GM19351 (cell line): ENCODE data around the gene PAK1.
"Not testable (repeated sequence)": the region's sequence is repeated elsewhere in the genome, so short reads cannot be mapped to it uniquely, and the experiment has no call there.

ENCODE experiments used
- ATAC-seq: cut with Tn5 transposase; IDR thresholded peaks from one replicate; pipeline ENCODE4 v1.9.1; 2021; ENCODE audit warnings: mild to moderate bottlenecking, moderate library complexity; ENCODE audit not compliant: unreplicated experiment

The PAK1 gene

DNA sequence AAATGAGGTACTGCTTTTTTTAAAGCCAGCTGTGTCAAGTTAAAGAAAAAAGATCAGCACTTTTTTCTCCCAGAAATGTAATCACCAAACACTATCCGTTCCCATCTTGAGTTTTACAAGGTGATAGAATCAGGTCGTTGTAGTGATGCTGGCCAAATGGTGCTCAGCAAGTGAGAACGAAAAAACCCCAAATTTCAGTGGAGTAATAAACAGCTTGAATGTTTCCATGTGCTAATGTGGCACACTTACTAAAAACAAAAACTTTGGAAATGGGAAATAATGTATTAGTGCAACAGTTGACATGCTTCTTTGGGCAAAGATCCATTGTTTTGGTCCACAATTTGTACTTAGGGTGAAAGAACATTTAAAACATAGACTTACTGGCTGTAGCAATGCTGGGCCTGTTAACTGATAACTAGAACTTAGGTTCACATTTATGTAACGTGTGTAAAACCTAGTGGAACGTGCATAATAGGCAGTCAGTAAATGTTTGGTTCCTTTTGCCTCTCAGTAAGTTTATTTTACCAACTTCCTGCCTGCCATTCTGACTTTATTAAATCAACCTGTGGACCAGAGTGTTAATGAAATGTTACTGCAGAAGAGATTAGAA is 157.1 kb downstream of the PAK1 start:
- no peak for ATAC-seq

DNA sequence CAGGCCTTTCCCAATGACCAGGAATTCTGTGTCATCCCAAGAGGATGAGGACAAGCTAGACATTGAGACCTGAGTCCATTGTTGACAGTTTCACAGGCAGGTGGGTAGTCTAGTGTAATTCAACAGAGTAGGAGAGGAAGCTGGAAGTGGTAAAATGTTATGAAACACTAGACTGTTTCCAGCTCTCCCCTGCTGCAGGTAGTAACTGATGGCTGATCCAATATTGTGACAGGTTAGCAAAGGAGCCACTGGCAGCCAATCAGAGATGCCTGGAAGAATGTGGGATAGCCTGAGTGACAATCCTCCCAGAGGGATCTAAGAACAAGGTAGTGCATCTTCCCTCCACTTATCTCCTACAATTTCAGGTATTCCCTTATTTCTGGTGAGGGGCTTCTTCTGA is 161.8 kb downstream of the PAK1 start:
- no peak for ATAC-seq

DNA sequence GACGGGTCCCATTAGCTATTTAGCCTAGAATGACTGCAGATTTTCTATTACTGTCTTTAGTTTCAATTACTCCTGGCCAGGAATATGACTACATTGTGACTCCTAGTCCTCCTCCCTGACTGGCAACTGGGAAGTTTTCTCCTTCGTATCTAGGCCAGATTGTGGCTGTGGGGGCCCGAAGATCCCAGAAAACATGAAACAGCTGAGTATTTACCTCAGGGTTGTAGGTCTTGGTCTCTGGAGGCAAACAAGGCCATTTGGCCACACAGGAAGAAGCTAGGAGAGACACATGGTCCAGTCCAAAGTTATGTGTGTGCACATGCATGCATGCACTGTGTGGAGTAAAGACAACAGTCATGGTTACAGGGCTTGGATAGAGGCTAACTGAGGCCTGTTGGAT is 162.2 kb downstream of the PAK1 start:
- ATAC-seq: no peak

DNA sequence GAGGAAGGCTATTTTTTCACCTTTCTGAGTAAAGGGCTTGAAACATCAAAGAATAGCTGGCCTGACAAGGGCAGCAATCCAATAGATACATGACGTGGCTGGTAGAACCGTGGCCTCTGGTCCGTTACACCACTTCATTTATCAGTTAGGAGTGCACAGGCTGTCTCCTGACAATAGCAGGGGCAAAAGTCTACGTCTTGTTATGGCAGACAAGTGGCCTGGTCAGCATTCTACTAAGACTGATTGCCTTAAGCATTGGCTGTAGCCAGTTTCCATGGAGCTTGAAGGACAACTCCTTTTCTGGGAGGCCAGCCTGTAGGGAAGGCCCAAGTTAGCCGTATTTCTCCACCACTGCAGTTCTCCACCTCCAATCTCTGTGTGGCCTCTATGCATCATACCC is 163.2 kb downstream of the PAK1 start:
- no peak for ATAC-seq

DNA sequence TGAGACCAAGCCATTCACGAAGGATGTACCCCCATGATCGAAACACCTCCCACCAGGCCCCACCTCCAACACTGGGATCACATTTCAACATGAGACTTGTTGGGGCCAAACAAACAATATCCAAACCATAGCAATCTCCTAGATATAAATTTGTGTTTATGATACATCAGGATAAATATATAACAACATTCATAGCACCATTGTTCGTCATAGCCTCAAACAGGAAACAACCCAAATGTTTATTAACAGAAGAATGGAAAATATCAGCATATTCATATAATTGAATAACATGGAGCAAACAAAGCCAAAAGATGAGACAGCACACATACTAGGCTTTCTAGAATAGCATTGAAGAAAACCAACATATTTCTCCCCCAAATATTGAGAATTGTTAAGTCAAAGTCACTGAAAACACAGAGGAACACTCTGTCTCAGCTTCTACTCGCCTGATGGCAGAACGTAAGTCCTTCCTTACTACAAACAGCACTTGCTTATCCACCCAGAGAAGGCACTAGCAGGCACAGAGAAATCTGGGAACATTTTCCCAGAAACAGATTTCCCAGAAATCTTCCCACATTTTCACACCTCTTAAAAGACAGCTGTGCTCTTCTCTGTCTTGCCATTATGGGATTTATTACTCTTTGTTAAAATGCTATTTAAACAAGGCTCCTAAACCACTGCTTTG is 164.4 kb downstream of the PAK1 start:
- ATAC-seq: no peak

DNA sequence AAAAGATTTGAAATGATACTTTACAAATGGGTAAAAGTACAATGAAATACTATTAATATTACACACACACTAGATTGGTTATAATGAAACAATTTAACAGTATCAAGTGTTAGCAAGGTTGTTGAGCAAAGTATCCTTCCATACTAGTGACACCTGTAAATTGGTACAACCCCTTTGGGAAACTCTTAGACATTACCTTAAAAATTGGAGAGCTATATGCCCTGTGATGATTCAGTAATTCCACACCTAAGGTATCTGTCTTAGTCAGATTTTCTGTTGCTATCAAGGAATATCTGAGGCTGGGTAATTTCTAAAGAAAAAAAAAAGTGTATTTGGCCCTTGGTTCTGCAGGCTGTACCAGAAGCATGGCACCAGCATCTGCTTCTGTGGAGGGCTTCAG is 165.1 kb downstream of the PAK1 start:
- no peak for ATAC-seq

DNA sequence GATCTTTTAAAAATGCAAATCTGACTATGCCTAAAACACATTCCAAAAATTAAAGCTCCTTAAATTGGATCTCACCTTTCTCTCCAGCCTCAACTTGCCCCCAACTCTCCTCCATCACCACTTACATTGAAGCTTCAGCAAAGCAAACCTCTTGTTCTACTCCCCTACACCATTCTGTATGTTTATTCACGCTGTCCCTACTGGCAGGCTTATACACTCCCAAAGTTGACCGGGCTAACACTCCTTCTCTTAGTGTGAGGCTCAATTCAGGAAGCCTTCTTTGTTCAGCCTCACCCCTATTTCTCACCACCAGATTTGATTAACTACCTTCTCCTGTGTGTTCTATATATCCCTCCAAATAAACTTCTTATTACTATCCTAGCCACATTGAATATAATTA is 170.6 kb downstream of the PAK1 start:
- ATAC-seq: no peak

DNA sequence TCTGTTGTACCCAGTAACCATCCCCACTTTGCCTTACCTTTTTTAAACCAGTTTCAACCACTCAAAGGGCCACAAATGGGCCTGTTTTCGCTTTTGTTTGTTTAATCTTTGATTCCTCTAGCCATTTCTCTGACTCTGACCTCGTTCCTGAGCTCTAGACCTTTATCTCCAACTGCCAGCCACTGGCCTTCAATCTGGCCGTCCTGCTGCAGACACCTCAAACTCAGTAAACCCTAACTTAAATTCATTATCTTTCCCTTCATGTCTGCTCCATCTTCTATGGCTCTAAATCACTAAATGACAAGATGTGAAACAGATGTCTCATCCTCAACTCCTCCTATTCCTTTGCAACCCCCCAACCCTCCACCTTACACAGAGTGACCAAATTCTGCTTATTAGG is 171.1 kb downstream of the PAK1 start:
- ATAC-seq: no peak

DNA sequence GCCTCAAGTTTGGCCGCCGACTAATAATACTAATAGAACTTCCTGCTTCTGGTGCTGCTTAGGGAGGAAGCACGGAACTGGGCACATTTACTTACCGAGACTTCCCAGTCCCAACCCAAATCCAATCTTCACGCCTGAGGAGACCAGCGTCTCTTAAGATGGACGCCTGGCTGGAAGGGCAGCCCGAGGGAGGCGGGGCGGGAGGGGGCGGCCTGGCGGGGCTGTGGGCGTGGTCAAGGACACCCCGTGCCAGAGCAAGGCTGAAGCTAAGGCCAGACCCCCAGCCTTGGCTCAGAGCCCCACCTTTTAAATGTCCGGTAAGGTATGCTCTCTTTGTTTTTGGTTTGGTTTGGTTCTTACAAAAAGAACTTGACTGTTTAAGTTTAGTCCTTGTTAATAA is 172.4 kb downstream of the PAK1 start, which contains the start of gene GDPD4:
Gene GDPD4, minus strand, starts transcription at position 177 of the 400 bp plus-strand sequence. CDS start 16,549 bp downstream, outside the sequence.
- ATAC-seq: no peak

DNA sequence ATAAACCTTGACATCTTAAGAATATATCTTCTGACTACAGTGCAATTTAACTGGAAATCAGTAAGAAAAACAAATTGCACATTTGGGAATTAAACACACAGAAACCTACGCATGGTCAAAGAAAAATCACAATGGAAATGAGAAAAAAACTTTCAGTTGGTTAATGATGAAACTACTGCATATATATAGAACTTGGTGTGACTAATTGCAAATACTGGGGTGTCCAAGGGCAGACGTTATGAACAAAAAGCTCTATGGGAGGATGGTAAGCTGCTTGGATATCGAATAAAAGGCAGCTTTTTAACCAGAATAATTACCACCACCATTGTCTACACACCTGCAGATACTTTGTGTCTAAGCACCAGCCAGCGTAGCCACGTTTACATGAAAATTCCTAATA is 173.2 kb downstream of the PAK1 start:
- no peak for ATAC-seq

DNA sequence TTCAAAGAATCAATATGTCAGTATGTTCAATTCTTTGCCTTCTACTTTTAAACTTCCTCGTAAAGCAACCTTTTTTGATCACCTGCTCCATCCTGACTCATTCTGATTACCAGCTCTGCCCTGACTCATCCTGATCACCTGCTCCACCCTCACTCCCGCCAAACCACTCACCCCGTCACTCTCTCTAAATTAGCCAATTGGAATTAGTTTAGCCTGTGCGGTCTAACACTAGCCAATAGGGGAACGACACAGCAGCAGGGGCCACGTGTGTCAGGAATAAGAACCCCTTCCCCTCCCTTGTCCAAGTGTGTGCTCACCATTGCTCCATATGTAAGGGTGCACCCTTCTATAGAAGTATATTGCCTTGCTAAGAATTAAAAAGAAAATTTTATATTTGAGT is 173.9 kb downstream of the PAK1 start:
- not testable (repeated sequence) for ATAC-seq

DNA sequence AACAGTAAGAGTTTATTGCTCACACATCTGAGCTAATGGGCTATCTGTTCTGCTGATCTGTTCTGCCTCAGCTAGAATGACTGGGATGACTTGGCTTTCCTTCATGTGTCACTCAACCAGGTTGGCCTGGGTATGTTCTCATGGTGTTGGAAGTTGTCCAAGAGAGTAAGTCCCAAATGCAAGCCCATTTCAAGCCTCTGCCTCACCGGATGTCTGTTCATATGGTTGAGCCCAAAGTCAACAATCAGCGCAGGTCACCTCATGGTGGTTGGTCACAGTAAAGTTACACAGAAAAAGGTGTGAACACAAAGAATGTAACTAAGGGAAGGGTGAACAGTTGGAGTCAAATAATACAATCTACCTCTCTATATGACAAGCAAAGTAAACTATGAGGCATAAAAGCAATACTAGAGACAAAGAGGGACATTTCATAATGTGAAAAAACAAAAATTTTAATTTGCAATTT is 174.3 kb downstream of the PAK1 start:
- no peak for ATAC-seq

DNA sequence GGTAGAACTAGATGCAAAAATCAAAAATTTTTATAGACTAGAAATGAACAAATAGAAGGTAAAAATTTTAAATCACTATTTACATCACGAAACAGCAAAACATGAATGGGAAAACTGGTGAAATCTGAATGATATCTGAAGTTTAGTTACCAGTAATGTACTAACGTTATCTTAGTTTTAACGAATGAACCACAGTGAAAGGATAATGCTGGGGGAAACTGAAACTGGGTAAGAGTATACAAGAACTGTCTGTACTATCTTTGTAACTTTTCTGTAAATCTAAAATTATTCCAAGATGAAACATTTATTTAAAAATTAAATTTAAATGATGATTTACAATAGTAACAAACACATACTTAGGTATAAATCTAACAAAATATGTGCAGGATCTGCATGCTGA is 179.9 kb downstream of the PAK1 start:
- ATAC-seq: no peak

DNA sequence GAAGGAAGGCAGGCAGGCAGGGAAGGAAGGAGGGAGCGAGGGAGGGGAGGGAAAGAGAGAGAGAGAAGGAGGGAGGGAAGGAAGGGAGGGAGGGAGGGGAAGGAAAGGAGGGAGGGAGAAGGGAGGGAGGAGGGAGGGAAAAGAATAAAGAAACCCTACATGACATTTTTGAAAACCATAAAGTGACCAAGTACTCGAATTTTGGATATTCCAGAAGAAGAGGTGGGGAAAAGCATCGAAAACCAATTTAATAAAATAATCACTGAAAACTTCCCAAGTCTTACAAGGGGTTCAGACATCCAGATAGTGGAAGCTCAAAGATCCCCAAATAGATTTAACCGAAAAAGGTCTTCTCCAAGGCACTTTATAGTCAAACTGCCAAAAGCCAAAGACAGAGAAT is 184.2 kb downstream of the PAK1 start:
- ATAC-seq: no peak

DNA sequence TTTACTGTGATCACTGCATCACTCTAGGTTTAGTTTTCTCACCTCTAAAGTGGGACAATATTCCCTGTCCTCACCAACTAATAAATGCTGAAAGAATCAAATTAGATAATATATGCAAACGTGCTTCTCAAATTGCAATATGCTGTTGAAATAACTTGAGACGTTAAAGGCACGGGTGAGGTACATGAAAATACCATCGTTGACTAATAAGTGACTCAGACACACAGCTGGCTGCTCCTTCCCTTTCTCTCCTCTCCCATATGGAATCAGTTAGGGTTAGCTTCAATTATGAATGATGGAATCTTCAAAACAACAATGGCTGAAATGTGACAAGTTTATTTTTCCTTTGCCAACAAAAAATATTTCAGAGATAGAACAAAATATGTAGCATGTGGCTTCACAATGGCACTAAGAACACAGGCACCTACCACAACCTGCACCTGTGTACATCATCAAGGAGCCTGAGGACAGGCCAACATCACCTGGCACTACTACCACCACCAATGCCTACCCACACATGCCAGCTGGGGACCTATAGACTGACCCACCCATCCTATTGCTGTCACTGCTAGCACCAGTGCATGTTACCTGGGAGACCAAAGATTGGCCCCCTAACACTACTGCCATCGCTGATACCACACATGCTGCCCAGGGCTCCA is 186.2 kb downstream of the PAK1 start:
- ATAC-seq: no peak

DNA sequence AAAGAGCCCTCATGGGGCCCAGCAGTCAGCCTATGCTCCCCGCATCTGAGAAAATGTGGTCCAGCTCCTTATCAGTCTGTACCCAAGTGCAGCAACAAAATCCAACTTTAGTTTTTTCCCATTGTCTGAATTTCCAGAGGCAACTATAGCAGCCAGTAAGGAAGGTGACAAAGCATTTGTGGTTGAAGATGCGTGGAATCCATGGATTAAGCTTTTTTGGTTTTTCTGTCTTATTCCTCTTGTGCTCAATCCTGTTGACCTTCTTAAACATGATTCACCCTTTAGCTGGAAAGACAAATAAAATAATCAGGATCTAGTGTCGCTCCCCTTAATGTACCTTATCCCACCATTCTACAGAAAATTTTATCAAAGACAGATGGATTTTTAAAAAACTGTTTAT is 186.8 kb downstream of the PAK1 start:
- ATAC-seq: no peak

DNA sequence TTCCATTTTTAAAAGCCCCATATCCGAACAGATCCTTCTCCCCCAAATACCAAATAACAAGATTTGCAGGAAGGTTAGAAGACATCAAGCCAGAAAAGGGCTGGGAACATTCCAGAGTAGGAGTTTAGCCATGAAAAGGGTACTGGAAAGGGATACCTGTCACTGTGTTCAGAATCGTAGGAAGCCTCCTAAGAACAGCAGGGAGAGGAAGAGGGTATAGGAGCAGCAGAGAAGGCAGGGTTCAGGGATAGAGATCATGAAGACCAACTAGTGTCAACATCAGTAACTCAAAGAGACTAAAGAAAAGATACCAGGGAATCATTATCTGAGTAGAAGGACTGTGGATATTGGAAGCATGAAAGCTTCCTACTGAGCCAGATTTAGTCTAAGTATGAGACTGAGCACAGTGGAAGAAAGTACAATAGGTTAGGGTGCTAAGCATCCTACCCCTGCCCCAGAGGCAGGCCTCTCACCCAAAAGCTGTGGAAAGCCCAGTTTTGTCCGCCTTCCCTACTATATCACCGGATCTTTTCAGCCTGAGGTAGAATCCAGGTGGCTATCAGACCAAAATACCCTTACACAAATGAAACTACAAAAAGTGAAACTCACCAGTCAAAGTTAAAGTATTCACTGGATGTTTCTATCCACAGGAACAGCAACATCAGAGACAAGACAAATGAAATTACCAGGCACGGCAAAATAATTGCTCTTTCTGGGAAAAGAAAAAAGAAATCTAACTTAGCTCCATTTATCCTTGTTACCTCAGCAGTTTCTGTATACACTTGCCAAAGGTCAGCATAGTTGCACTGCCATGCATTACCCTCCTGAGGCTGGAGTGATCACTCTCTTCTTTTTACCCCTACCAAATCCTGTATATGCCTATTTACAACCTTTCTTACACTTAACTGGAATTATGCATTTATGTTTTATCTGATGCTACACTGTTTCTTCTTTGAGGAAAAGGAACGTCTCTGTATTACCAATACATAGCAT is 189.1 kb downstream of the PAK1 start:
- ATAC-seq: no peak

DNA sequence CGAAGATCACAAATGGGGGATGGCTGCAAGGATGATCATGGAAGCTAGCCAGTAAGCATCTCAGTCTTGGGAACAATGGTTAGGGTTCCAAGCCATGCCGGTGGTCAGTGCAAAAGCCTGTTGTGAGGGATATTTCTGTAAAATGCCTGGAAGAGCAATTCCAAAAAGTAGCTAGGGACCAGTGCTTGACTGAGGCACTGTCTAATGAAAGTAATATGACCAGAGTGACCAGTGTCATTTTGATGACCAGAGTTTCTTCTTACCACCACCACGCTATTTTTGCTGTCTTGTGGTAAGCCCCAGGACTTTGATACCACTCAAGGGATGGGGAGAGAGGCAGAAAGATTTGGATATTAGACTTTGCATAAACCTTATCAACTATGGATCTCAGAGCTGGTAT is 190.8 kb downstream of the PAK1 start:
- ATAC-seq: no peak

DNA sequence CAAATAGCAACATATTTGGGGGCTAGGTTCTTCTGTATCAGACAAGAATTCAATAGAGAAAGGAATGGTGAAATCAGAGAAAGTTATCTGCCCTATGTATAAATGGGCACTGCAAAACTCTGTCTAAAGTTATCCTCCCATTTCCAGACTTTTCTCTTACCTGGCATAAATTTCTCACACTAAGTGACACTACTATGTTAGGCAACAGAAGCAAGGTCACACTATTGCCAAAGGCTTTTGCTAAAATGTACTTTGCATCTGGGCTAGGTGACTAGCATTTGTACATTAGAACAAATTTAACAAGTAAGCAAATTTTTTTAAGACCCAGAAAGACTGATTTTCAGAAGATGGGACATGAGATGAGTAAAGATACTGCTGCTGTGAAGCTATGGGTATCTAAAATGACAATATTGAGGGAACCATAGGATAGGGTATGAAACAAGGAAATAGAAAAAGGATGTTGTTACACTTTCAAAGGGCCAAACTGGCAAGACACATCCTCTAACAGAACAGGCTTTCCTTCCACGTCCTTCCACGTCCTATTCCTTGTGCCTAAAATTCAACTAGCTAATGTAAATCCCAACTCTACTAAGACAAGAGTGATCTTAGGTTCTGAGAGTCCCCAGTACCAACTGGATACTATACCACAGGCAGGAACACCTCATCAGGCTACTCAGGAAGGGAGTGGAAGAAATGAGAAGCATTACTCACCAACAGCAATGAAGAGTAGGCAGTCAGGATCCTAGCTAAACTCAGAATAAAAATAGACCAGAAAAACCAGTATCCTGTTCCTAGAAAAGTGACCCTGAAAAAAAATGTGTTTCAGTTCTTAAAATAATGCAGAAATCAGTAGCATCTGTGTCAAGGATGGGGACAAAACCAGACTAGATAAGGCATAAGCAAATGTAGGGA is 195.0 kb downstream of the PAK1 start:
- no peak for ATAC-seq

DNA sequence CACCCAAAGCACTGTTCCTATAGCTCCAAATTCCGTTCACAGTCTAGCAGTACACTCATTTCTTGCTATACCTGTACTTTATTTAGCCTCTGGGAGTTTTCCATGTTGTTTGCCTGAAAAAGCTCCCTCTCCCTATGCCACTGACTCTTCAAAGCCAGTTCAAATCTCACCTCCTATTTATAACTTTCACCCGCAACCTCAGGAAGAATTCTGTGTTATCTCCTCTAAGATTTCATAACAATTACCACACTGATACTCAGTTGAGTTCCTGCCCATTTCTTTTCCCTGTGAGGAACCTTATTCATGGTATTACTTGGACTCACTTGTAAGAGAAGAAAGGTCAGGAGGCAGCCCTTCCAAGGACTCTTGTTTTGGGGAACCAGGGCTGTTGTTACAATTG is 197.6 kb downstream of the PAK1 start:
- ATAC-seq: no peak
